Measurements from ENCODE around the gene SUN1.

GRCh38 chr7:898855-899681 lies 66.8 kb downstream of the SUN1 start:
- no peak for TF ChIP-seq TEAD4 (IDR thresholded peaks at IDR 0.05; ENCODE audit: low read length)
- TF ChIP-seq TEAD4 (CRISPR knock-in tag; IDR thresholded peaks at IDR 0.05; ENCODE audit: borderline replicate concordance) = no peak
- no peak for TF ChIP-seq ZBTB49 (CRISPR knock-in tag; IDR thresholded peaks at IDR 0.05; ENCODE audit: borderline replicate concordance)
- TF ChIP-seq CTCF (IDR thresholded peaks at IDR 0.05 in 2 of 3, conservative IDR thresholded peaks at IDR 0.05 in 1 of 3; ENCODE audit: insufficient read depth in 2 of 3, low read depth in 1 of 3, low read length in 3 of 3) = no peak
- no peak for TF ChIP-seq ZNF609 (CRISPR knock-in tag; IDR thresholded peaks at IDR 0.05; ENCODE audit: borderline replicate concordance)
- TF ChIP-seq SREBF2 (CRISPR knock-in tag; IDR thresholded peaks at IDR 0.05) = no peak
- TF ChIP-seq MAFK (IDR thresholded peaks at IDR 0.05; ENCODE audit: low read length) = no peak
- TF ChIP-seq ZNF639 (CRISPR knock-in tag; conservative IDR thresholded peaks at IDR 0.05 in 1 of 2, IDR thresholded peaks at IDR 0.05 in 1 of 2) = no peak
- no peak for TF ChIP-seq POLR2A (conservative IDR thresholded peaks at IDR 0.05)
- no peak for TF ChIP-seq SIN3B (IDR thresholded peaks at IDR 0.05; ENCODE audit: low read depth)
- TF ChIP-seq CXXC5 (CRISPR knock-in tag; IDR thresholded peaks at IDR 0.05) = no peak
